ENCODE measurements around the gene PITPNM3. TPM values are rescaled to one million over a fixed set of nuclear protein-coding genes. Genes with fewer than 3 reads are reported as not detected.

PITPNM3 gene
- total RNA-seq, 3 donors from 2014 or later: 12.2 to 15.9 (median 15.6) TPM

- no peak for TF ChIP-seq CTCF (IDR thresholded peaks at IDR 0.05)
- H3K36me3 ChIP-seq (ENCODE audit: low read depth): no peaks in the 10 kb centered on the region
- no peak overlapping the region for H3K4me3 ChIP-seq
- H3K4me1 ChIP-seq (ENCODE audit: low read depth): peaks cover 6% of the 10 kb centered on the region
- no peaks in the 10 kb centered on the region for H3K9me3 ChIP-seq
- no peak for ATAC-seq
- DNase-seq: no peak
- intact Hi-C loops (cut with DNase I, micrococcal nuclease): no loop called here
Observed at GRCh38 chr17:6503641-6504195, 52.6 kb downstream of the PITPNM3 start.

DNA sequence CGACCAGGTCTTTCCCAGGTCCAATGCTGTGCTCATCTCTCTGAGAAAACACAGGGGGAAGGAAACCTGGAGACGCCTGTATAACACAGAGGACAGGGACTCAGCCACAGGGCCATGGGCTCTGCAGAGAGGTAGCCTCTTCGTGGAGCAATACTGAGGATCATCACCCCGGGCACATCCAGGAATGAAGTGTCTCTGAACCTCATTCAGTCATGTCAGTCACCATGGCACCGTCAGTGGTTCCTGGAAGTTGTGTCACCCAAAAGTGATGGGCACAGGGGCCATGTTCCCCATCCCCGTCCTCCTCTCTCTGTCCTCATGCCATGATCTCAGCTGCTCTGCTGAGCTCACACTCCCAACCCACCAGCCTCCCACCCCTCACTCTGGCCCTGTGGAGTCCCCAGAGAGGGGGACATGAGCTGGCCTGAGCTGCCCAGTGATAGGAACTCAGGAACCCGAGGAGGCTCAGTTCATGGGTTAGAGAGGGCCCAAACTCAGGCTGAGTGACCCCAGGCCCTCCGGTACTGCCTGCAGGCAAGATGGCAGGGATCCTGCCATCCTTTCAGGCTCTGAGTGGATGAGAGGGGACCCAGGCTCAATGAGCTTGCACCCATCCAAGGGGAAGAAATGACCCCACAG lies 53.4 kb downstream of the PITPNM3 start:
- DNase-seq: no peak
- ATAC-seq: no peak

GRCh38 chr17:6502142-6502541 lies 54.2 kb downstream of the PITPNM3 start:
- H3K4me3 ChIP-seq: no peak overlapping the region
- intact Hi-C loops (cut with DNase I, micrococcal nuclease): no loop called here
- no peaks in the 10 kb centered on the region for H3K9me3 ChIP-seq
- TF ChIP-seq CTCF (IDR thresholded peaks at IDR 0.05): no peak
- no peaks in the 10 kb centered on the region for H3K36me3 ChIP-seq (ENCODE audit: low read depth)
- DNase-seq: no peak
- no peak for ATAC-seq
- peaks cover 6% of the 10 kb centered on the region for H3K4me1 ChIP-seq (ENCODE audit: low read depth)

More for the DNA sequence above, 53.4 kb downstream of the PITPNM3 start:
- Histone ChIP-seq H3K36me3 (ENCODE audit: low read depth) (no peaks in the 10 kb centered on the region), H3K9me3 (no peaks in the 10 kb centered on the region), H3K4me1 (ENCODE audit: low read depth) (peaks cover 6% of the 10 kb centered on the region), H3K4me3 (no peak overlapping the region)
- TF ChIP-seq CTCF (IDR thresholded peaks at IDR 0.05): no peak
- intact Hi-C loops (cut with DNase I, micrococcal nuclease): no loop called here

- no peak for TF ChIP-seq CTCF (IDR thresholded peaks at IDR 0.05)
Observed at GRCh38 chr17:6501359-6501758, 55.0 kb downstream of the PITPNM3 start.

GRCh38 chr17:6498901-6499540 lies 57.3 kb downstream of the PITPNM3 start:
- H3K36me3 ChIP-seq (ENCODE audit: low read depth): no peaks in the 10 kb centered on the region
- ATAC-seq: no peak
- no peak overlapping the region for H3K4me3 ChIP-seq
- no peak for TF ChIP-seq CTCF (IDR thresholded peaks at IDR 0.05)
- H3K9me3 ChIP-seq: no peaks in the 10 kb centered on the region
- peaks cover 10% of the 10 kb centered on the region for H3K4me1 ChIP-seq (ENCODE audit: low read depth)
- intact Hi-C loops (cut with DNase I, micrococcal nuclease): no loop called here
- DNase-seq: peak in 1 of 3 donors; percentile 25

More at GRCh38 chr17:6501359-6501758, 55.0 kb downstream of the PITPNM3 start:
- no peak for ATAC-seq
- DNase-seq: no peak
- Histone ChIP-seq H3K9me3 (no peaks in the 10 kb centered on the region), H3K4me3 (no peak overlapping the region), H3K4me1 (ENCODE audit: low read depth) (peaks cover under 1% of the 10 kb centered on the region), H3K36me3 (ENCODE audit: low read depth) (no peaks in the 10 kb centered on the region)
- intact Hi-C loops (cut with DNase I, micrococcal nuclease): no loop called here
